GM18909 (cell line): ENCODE data around the gene FOXN1.

Experiments used
- ATAC-seq: cut with Tn5 transposase; IDR thresholded peaks from one replicate; pipeline ENCODE4 v1.9.1; 2021; ENCODE audit warnings: mild to moderate bottlenecking; ENCODE audit not compliant: unreplicated experiment, poor library complexity

Gene FOXN1

DNA sequence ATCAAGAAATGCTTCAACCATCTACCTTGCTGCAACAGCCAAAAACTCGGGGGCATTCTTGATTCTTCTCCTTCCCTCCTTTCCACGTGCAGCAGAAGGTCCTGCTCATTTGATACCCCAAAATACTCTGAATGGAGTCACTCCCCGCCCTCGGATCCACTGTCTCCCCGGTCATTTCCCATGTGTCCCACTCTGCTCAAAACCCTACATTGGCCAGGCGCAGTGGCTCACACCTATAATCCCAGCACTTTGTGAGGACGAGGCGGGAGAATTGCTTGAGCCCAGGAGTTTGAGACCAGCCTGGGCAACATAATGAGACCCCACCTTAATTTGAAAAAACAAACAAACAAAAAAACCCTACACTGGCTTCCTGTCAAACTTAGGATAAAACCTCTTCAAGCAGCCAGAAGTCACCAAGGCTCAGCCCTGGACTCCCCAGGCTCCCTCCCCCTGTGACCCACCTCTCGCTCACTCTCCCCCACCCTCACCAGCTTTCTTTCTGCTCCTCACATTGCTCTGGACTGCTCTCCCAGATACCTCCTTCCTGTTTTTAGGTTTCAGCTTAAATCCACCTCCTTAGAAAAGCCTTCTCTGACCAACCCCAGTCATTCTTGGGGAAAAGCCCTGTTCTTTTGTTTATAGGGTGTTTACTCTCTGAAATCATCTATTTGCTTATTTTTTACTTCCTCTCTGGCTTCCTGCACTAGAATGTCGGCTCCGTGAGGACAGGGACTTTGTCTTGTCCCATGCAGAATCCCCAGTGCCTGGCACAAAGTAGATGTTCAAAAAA is 29.9 kb upstream of the FOXN1 start:
- no peak for ATAC-seq

DNA sequence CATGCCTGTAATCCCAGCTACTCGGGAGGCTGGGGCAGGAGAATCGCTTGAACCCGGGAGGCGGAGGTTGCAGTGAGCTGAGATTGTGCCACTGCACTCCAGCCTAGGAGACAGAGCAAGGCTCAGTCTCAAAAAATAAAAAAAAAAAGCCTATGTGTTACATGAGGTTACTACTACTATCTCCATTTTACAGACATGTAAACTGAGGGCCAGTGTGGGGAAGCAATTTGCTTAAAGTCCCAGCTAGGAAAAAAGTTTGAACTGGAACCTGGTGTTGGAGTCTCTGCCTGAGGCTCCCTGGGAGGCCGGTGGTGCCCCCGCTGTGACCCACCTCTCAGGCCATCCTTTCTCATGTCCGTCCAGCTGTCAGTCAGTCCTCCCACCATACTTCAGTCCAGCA is 28.2 kb upstream of the FOXN1 start:
- ATAC-seq: no peak

DNA sequence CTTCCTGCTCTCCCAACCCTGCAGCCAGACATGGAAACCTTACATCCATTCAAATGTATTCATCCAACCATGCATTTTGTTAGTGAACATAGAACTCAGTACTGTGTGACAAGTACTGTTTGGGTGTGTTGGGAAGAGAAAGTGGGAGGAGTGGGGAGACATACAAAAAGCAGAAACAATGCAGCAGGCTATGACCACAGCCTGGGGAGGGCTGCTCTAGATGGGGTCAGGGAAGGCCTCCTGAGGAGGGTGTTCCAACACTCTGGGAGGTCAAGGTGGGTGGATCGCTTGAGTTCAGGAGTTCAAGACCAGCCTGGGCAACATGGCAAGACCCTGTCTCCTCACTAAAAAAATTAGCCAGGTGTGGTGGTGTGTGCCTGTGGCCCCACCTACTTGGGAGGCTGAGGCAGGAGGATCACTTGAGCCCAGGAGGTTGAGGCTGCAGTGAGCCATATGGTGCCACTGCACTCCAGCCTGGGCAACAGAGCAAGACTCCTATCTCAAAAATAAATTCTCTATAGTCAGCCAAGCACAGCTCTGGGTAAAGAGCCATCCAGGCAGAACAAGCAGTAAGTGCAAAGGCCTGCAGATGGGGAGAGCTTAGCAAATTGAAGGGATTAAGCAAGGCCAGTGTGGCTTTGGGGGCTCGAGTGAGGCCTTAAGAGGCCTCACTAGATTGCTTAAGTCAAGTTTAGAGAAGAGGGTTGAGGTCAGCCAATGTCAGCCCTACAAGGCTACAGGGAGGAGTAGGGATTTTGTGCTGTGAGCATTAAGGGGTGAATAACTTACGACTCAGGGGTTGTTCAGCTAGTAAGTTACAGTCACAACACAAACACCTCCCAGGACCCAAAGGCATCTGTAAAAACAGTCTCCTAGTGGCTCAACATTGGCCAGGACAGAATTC is 27.2 kb upstream of the FOXN1 start:
- ATAC-seq: no peak

DNA sequence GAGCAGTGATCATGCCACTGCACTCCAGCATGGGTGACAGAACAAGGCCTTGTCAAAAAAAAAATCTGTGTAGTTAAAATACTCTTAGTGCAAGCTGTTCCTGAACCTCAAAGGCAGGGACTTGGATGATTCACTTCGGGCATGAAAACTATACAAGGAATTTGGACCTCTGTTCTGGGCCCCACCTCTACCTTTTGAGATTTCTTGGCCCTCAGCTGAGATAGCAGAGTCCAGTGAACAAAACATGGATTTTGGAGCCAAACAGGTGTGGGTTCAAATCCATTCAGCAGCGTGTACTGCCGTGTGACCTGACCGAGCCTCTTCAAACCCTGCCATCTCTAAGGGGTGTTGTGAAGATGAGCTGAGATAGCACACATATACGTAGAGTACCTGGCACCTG is 25.9 kb upstream of the FOXN1 start:
- ATAC-seq: no peak

- ATAC-seq: no peak
Measured at GRCh38 chr17:28480799-28481571, 25.2 kb upstream of the FOXN1 start.

DNA sequence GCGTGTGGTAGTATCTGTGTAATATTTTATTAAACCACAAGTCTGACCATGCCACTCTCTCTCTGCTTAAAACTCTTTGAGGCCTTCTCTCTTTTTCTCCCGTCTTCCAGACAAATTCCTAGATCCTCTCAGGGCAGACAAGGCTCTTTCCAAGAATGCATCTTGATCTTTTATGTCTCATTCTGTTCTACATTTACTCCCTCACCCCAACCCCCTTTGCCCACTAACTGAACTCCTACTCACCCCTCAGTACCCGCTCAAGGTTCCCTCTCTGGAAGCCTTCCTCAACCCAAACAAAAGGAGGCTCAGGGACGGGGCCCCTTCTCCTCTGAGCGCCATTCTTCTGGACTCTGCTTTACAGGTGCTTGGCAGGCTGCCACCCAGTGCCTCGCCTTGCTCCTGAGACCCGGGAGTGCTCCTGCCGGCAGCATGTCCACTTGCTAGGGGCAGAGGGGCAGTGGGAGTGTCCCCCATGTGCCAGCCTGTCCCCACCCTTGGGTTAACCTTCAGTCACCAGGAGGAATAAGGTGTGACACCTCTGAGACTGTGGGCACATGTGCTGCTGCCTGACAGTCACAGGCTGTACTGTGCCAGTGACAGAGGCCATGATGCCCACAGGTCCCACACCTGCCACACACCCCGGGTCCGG is 23.5 kb upstream of the FOXN1 start:
- ATAC-seq: no peak

- peak; percentile 81 for ATAC-seq
Measured at GRCh38 chr17:28484296-28484695, 21.9 kb upstream of the FOXN1 start.

DNA sequence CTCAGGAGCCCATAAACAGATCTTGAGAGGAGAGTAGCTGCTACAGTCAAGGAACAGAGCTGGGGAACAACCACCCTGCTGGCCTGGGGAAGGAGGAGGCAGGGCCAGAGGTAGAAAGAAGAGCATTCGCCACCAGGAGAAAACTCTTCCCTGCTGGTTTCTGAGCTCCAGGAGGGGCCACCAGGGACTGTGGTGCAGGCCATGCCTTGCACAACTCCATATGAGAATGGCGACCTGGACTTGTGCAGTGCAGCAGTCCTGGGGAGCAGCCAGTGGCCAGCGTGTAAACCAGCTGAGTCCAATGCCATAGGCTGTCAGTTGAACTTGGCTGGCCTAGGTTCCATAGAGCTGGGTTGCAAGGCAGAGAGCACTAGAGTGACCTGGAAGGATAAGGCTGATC is 21.1 kb upstream of the FOXN1 start:
- ATAC-seq: no peak

DNA sequence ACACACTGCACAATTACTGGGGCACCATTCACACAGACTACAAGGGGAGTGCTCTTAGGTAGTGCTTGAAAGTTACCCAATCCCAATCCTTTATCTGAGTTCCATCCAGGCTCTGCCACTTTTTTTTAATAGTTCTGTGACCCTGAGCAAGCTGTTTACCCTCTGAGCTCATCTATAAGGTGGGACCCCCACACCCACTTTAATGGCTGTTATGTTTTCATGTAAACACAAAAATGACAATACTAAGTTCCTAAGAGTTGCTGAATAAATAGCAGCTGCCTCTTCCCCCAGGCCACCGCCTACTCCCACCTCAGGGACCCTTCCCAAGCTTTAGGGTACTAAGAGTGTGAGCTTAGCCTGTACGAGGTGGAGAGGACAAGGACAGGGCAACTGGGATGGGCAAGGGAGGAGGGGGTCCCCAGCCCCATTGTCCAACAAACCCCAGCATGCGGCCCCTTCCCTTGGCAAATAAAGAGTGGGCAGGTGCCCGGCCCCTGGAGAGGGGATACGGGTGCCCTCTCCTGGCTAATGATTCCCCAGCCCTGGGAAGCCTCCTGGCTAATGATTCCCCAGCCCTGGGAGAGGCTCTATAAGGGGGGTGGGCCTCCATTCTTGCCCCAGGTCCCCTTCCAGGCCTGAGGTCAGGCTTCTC is 18.1 kb upstream of the FOXN1 start:
- ATAC-seq: no peak

- no peak for ATAC-seq
Measured at GRCh38 chr17:28488533-28489276, 17.4 kb upstream of the FOXN1 start.

DNA sequence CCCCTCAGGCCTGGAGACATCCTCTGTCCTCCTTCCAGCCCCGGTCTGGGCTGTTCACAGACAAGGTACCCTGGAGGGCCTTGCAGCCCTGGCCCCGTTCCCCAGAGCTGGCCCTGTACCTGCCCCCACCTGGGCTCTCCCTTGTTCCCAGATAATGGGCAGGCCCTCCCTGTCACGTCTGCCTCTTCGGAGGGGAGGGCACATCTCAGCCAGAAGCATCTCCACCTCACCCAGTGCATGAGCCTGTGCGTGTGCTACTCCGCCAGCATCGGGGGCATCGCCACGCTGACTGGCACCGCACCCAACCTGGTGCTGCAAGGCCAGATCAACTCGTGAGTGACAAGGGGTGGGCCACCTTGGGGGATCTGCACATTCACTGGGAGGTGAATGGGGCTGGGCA is 14.9 kb upstream of the FOXN1 start:
- no peak for ATAC-seq

- ATAC-seq: no peak
Measured at GRCh38 chr17:28491860-28492259, 14.3 kb upstream of the FOXN1 start.

- no peak for ATAC-seq
Measured at GRCh38 chr17:28492352-28493310, 13.5 kb upstream of the FOXN1 start.

DNA sequence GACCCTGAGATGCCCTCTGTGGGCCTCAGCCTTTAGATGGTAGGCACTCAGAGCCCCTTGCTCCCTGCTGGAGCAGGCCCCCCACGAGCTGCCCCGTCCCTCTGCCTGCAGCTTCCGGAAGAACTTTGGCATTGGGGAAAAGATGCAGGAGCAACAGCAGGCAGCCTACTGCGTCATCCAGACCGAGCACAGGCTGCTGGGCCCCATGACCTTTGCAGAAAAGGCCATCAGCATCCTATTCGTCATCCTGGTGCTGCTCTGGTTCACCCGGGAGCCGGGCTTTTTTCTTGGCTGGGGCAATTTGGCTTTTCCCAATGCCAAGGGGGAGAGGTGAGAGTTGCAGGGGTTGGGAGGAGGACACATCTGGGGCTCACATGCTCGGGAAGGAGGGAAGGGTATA is 12.7 kb upstream of the FOXN1 start:
- ATAC-seq: no peak

- ATAC-seq: peak; percentile 69
Measured at GRCh38 chr17:28494445-28495188, 11.5 kb upstream of the FOXN1 start.

- ATAC-seq: no peak
Measured at GRCh38 chr17:28495635-28496034, 10.5 kb upstream of the FOXN1 start.

GRCh38 chr17:28497931-28498330 is 8.2 kb upstream of the FOXN1 start:
- no peak for ATAC-seq
